Neural cell (in vitro differentiated cells): ENCODE results near the gene PRR30.

Source experiments
- CTCF ChIP-seq: fragments of 450-650 bp; IDR thresholded peaks from 2 replicates; pipeline ENCODE4 v1.5.1; 2014; ENCODE audit warnings: antibody characterized with exemption, mild to moderate bottlenecking, moderate library complexity; ENCODE audit not compliant: poor library complexity, severe bottlenecking
- EZH2 ChIP-seq: fragments of 200-600, 300-800 bp; shearing (Covaris generic), sonication (generic); IDR thresholded peaks from 2 replicates; pipeline ENCODE4 v1.6.1; 2014; ENCODE audit warnings: antibody characterized with exemption, low read length, borderline replicate concordance, mild to moderate bottlenecking; ENCODE audit not compliant: insufficient read depth, poor library complexity, severe bottlenecking
- POLR2AphosphoS5 ChIP-seq: IDR thresholded peaks from 2 replicates; pipeline ENCODE4 v1.6.1; 2012
- REST ChIP-seq: IDR thresholded peaks from 2 replicates; pipeline ENCODE4 v1.6.1; 2012; ENCODE audit warnings: borderline replicate concordance
- TAF1 ChIP-seq: IDR thresholded peaks from 2 replicates; pipeline ENCODE4 v1.6.1; 2012; ENCODE audit warnings: low read depth

GRCh38 chr2:27159271-27159670, 20.1 kb upstream of the PRR30 start:
- no peak for TF ChIP-seq CTCF
- TF ChIP-seq POLR2AphosphoS5, result no peak
- no peak for TF ChIP-seq EZH2
- no peak for TF ChIP-seq REST
- TF ChIP-seq TAF1, result no peak
